ENCODE results near the gene TMEM123.

- no peak for TF ChIP-seq CTCF (IDR thresholded peaks at IDR 0.05)
- TF ChIP-seq POLR2AphosphoS5 (IDR thresholded peaks at IDR 0.05): no peak
Measured at GRCh38 chr11:102393272-102393730, 59.3 kb downstream of the TMEM123 start.

All from suprapubic skin (tissue), 3 donors.